ENCODE measurements around the gene SLC6A8.

Gene SLC6A8

DNA sequence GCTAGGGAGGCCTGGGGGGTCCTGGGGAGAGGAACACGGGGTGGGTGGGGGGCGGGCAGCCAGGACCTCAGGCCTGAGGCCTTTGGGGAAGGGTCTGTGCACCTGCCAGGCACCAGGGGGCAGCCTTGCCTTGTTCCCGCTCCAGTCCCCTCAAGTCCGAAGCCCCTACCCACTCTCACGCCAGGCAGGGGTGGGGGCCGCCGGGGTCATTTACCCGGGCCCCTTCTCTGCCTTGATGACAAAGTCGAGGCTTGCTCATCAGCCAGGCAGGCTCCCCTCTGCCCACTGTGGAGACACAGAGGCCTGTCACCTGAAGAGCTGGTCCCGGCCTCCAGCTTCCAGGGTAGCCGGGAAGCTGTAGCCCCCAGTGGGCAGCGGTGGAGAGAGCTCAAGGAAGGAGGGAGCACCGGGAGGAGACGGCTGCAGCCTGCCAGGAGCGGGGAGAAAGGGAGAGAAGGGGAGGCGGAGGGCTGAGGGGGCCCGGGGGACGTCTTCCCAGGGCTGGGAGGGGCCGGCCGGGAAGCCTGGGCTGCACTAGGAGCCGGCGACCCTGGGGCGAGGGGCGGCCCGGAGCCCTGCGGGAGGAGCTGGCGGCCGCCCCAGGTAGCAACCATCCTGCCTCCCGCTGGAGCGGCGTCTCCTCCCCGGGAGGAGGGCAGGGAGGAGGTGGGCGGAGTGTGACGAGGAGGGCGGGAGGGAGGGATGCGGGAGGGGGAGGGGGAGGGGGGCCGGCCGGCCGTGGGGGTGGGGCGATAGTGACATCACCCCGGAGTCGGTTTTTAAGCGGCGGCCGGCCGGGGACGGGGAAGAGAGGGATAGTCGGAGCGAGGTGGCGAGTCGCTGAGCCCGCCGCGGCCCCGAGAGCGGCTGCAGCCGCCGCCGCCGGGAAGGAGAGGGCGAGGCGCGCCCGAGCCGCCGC is at the start of gene SLC6A8:
SLC6A8 (plus strand) TSS at position 806 of the 919 bp plus-strand sequence. CDS start 649 bp downstream, outside the sequence.
- DNase-seq (ENCODE audit: low read depth) = no peak

GRCh38 chrX:153638041-153638371 is 49.7 kb upstream of the SLC6A8 start:
- DNase-seq (ENCODE audit: low read depth) = no peak

GRCh38 chrX:153638436-153639176 is 49.1 kb upstream of the SLC6A8 start:
- DNase-seq (ENCODE audit: low read depth) = no peak

DNA sequence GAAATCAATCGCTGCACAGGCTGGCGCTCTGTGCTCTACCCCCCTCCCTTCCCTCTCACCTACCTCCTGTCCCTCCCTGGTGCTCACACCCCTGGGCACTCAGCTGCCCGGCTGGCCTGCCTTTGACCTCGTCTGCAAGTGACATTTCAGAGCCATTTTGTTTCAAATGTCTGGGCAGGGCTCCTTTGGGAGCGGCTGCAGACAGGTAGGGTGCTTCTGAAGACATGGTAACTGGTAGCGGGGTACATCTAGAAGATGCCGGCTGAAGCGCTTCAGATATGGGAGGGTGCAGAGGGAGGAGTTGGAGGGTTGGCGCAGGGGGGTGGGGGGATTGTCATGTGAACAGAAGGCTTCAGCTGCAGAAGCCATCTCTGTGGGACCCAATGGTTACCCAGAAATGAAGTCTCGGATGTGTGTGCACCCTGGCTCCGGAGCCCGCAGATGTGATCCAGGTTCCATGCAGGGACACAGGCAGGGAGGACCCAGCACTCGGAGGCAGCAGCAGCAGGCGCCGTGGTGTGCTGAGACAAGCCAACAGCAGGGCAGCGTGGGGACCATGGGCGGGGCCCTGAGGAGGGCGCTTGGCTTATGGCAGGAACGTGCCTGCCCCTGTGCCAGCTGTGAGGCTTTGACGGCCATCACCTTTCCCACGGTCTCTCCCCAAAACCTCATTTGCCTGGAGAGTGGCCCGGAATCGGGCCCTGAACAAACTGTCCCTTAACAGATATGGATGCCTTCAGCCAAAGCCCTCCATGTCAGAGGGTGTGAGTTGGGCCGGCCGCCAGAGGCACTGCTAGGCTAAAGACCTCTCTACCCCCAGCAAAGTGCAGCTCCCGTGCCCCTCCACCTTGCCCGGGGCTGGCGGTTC is 48.3 kb upstream of the SLC6A8 start:
- DNase-seq (ENCODE audit: low read depth) = no peak

DNA sequence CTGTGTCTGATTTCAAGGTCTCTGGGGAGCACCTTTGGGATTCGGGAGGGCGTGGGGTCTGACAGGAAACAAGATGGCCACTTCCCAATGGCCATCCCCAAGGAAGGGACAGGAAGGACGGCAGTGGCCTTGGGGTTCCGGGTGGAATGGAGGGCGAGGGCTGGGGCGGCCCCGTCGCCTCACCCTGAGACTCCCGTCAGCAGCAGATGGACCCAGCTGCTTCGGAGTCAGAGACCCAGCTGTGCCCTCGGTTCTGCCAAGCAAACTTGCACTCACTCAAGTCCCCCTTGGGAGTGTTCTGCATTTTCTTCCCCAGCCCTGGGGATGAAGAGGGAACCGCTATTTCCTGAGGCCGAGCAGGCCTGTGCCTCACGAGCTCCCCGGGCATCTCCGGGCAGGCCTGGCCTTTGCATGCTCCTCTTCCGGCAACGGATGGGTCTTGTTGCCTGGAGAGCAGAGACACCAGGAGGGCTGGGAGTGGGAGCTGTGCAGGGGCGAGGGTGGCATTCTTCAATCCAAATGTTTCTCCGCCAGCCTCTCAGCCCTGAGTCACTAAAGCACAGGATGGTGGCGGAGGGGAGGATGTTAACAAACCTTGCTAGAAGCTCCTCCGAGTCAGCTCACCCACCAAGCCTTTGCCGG is 47.6 kb upstream of the SLC6A8 start:
- DNase-seq (ENCODE audit: low read depth) = no peak

- DNase-seq (ENCODE audit: low read depth) = no peak
These were observed 46.8 kb upstream of the SLC6A8 start for GRCh38 chrX:153640736-153641575.

- no peak for DNase-seq (ENCODE audit: low read depth)
These were observed 46.1 kb upstream of the SLC6A8 start for GRCh38 chrX:153641627-153642026.

DNA sequence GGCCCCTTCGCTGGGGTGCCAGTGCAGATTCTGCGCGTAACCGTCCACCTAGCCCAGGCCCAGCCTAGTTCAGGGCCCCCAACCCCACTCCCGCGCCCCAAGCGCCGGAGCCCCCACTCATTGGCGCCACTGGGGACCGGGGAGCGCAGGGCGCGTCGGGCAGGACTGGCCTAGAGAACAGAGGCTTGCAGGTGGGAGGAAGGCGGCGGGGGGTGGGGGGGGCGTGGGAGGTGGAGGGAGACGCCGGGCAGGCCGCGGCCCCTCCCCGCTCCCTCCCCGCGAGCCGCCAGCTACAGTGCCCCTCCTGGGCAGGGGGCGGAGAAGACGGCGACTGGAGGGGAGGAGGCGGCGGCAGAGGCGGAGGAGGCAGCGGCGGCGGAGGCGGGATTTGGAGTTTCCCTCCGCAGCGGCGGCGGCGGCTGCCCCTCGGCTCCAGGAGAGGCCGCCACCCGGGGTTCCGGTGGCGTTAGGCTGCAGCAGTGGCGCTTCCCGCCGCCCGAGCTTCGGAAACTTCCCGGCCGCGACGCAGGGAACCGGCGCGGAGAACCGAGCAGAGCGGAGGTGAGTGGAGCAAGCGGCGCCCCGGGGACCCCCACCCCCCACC is 45.6 kb upstream of the SLC6A8 start:
- no peak for DNase-seq (ENCODE audit: low read depth)

GRCh38 chrX:153642655-153643430 is 44.9 kb upstream of the SLC6A8 start:
- no peak for DNase-seq (ENCODE audit: low read depth)

- DNase-seq (ENCODE audit: low read depth) = no peak
These were observed 44.0 kb upstream of the SLC6A8 start for GRCh38 chrX:153643431-153644351.

- no peak for DNase-seq (ENCODE audit: low read depth)
These were observed 43.2 kb upstream of the SLC6A8 start for GRCh38 chrX:153644356-153645125.

DNA sequence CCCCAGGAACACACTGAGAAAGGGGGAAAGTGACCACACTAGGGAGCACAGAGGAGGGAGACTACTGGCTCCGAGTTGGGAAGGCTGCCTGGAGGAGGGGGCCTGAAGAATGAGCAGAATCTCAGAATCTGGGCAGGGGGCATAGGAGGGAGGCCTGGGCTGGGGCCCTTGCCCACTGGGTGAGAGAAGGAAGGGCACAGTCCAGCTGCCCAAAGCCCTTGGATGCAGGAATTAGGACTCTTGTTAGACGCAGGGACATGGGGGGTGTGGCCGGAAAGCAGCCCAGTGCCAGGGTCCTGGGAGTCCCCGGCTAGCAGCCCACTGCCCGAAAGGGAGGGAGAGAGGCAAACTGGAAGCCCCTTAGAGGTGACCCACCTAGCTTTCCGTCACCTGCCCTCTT is 42.6 kb upstream of the SLC6A8 start:
- DNase-seq (ENCODE audit: low read depth) = no peak

GRCh38 chrX:153645921-153646488 is 41.7 kb upstream of the SLC6A8 start:
- no peak for DNase-seq (ENCODE audit: low read depth)

DNA sequence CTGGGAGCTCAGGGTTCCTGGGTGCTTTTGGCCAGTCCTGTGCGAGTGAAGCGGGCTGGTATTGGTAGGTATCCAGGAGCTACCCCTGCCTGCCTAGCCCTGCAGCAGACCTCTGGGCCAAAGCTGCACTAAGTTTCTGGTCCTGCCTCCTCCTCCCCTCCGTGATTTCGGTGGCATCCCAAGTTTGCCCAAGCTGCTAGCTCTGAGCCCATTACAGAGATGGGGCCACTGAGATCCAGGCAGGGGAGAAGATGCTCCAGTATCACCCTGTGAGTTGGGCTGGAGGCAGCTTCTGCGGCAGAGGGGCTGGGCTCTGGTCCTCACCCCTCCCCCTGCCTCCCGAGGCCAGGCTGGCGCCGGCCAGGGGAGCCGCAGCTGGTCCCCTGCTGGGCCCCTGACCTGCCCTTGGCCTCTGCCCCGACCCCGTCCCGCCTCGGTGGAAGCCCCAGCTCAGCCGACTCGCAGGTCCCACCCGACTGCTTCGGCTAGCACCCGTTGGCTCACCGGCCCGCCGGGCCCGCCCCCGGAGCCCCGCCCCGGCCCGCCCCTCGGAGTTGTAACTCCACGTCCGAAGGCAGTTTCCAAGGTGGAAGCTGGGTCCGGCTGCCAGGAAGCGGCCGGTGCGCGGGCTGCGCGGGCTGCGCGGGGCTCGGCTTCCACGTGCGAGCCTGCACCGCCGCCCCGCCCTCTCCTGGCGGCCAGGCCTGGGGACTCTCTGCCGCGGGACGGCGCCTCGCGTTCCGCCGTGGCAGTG is 40.9 kb upstream of the SLC6A8 start, which contains the start of gene DUSP9:
DUSP9 (plus strand) TSS at position 584 of the 754 bp plus-strand sequence. CDS start 751 bp downstream, outside the sequence.
- DNase-seq (ENCODE audit: low read depth) = no peak

DNA sequence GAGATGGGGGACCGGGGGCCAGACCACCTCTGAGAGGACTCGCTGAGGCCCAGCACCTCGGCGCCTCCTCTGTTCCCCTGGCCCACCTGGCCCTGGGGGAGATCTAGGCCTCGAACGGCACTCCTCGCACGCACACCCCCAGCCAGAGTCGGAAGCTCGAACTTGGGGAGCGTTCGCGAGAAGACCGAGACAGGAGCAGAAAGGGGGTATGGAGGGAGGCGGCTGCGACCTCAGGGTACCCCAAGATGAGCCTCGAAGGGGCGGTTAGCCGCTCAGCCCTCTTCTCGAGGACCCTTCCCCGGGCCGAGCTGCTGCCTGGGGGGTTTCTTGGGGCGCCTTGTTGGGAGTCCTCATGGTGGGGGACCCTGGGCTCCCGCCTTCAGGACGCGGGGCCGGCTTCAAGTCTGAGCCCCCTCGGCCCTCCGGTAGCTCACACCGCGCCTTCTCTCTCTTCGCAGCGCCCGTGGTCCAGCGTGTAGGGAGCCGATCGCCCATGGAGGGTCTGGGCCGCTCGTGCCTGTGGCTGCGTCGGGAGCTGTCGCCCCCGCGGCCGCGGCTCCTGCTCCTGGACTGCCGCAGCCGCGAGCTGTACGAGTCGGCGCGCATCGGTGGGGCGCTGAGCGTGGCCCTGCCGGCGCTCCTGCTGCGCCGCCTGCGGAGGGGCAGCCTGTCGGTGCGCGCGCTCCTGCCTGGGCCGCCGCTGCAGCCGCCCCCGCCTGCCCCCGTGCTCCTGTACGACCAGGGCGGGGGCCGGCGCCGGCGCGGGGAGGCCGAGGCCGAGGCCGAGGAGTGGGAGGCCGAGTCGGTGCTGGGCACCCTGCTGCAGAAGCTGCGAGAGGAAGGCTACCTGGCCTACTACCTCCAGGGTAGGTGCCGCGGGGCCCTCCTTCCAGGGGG is 40.0 kb upstream of the SLC6A8 start:
- DNase-seq (ENCODE audit: low read depth) = no peak
